ENCODE measurements around the gene PFKFB3. TPM values are rescaled to one million over a fixed set of nuclear protein-coding genes. Genes with fewer than 3 reads are reported as not detected.

The PFKFB3 gene
- total RNA-seq, 6 donors from 2014 or later, result 48.2 to 236 (median 83.5) TPM

DNA sequence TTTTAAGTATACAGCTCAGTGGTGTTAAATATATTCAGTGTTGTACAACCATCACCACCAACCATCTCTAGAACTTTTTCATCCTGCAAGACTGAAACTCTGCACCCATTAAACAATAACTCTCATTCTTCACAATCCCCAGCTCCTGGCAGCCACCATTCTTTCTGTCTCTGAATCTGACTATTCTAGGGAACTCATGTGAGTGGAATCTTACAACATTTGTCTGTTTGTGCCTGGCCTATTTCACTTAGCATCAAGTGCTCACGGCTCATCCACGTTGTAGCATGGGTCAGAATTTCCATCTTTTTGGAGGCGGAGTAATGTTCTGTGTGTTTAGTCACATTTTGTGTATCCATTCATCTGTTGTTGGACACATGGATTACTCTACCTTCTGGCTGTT, 40.8 kb upstream of the PFKFB3 start:
- H3K4me1 ChIP-seq, result peaks cover 12 to 25% (median 20%) of the 10 kb centered on the region in 4 donors
- TF ChIP-seq POLR2AphosphoS5 (IDR thresholded peaks at IDR 0.05) (no peak), CTCF (IDR thresholded peaks at IDR 0.05) (no peak)
- ATAC-seq (ENCODE audit: low FRiP score in 2 of 2) (no peak), DNase-seq (no peak)
- no peak overlapping the region for H3K4me3 ChIP-seq
- no peaks in the 10 kb centered on the region for H3K9me3 ChIP-seq
- no peak overlapping the region for H3K27ac ChIP-seq
- 72 to 80% methylated on average over 3 of the region's 3 CpGs for WGBS, 2 donors
- peaks cover 0 to under 1% (median 0%) of the 10 kb centered on the region in 4 donors for H3K36me3 ChIP-seq
- H3K27me3 ChIP-seq, result no peaks in the 10 kb centered on the region

GRCh38 chr10:6162589-6163356, 40.0 kb upstream of the PFKFB3 start:
- no peak for TF ChIP-seq CTCF (IDR thresholded peaks at IDR 0.05)
- TF ChIP-seq EP300 (IDR thresholded peaks at IDR 0.05), result no peak
- TF ChIP-seq POLR2A (IDR thresholded peaks at IDR 0.05), result no peak
- TF ChIP-seq POLR2AphosphoS5 (IDR thresholded peaks at IDR 0.05), result no peak
- peaks cover 0 to 6% (median 0%) of the 10 kb centered on the region in 4 donors for H3K36me3 ChIP-seq
- H3K27ac ChIP-seq, result peak overlapping the region; percentile 87 to 94 (median 93)
- H3K4me1 ChIP-seq, result peaks cover 12 to 25% (median 20%) of the 10 kb centered on the region in 4 donors
- 55 to 63% methylated on average over 12 of the region's 12 CpGs for WGBS, 2 donors
- no peaks in the 10 kb centered on the region for H3K27me3 ChIP-seq
- peak overlapping the region in 3 of 4 donors; percentile 74 to 80 (median 77) for H3K4me3 ChIP-seq
- no peaks in the 10 kb centered on the region for H3K9me3 ChIP-seq
- ATAC-seq (ENCODE audit: low FRiP score in 2 of 2) (no peak), DNase-seq (no peak)

- no peaks in the 10 kb centered on the region for H3K27me3 ChIP-seq
- H3K9me3 ChIP-seq, result no peaks in the 10 kb centered on the region
- WGBS, 2 donors, result 0% methylated on average over 12 to 60 of the region's 91 CpGs
- TF ChIP-seq EP300 (IDR thresholded peaks at IDR 0.05) (peak in 1 of 4 donors; percentile 29), CTCF (IDR thresholded peaks at IDR 0.05) (peak in 1 of 6 experiments; percentile 12), POLR2A (IDR thresholded peaks at IDR 0.05) (peak in 3 of 4 donors; percentile 44 to 89 (median 63)), POLR2AphosphoS5 (IDR thresholded peaks at IDR 0.05) (peak; percentile 88 to 95)
- peak overlapping the region; percentile 68 to 80 (median 76) for H3K4me3 ChIP-seq
- H3K27ac ChIP-seq, result peak overlapping the region; percentile 87 to 94 (median 93)
- peaks cover 12 to 25% (median 20%) of the 10 kb centered on the region in 4 donors for H3K4me1 ChIP-seq
- peak; percentile 98 to 99 for ATAC-seq (ENCODE audit: low FRiP score in 2 of 2)
- H3K36me3 ChIP-seq, result peaks cover 0 to 6% (median 0%) of the 10 kb centered on the region in 4 donors
- peak; percentile 92 to 99 for DNase-seq
Measured at GRCh38 chr10:6163364-6164270, 39.1 kb upstream of the PFKFB3 start.

DNA sequence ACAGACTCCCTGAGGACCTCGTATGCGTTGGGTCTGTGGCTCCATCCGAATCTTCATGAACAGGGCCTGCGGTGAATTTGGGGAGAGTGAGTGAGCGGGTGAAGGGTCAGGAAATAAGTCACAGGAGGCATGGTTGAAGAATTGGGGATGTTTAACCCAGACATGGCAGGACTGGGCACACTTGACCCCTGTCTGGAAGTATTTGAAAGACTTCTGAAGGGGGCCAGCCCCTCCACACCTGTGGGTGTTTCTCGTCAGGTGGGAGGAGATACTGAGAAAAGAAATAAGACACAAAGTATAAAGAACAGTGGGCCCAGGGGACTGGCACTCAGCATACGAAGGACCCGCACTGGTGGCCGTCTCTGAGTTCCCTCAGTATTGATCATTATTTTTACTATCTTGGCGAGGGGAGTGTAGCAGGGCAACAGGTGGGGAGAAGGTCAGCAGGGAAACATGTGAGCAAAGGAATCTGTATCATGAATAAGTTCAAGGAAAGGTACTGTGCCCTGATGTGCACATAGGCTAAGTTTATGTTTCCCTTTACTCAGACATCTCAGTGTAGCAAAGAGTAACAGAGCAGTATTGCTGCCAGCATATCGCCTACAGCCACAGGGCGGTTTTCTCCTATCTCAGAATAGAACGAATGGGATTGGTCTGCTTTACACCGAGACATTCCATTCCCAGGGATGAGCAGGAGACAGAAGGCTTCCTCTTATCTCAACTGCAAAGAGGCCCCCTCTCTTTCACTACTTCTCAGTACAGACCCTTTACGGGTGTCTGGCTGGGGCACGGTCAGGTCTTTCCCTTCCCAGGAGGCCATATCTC, 38.2 kb upstream of the PFKFB3 start:
- Histone ChIP-seq H3K4me3 (peak overlapping the region; percentile 68 to 80 (median 76)), H3K36me3 (peaks cover 0 to 6% (median 0%) of the 10 kb centered on the region in 4 donors), H3K27ac (peak overlapping the region; percentile 87 to 94 (median 93)), H3K4me1 (peaks cover 12 to 25% (median 20%) of the 10 kb centered on the region in 4 donors), H3K27me3 (no peaks in the 10 kb centered on the region), H3K9me3 (no peaks in the 10 kb centered on the region)
- DNase-seq, result no peak
- ATAC-seq (ENCODE audit: low FRiP score in 2 of 2), result no peak
- 32 to 33% methylated on average over 14 to 16 of the region's 16 CpGs for WGBS, 2 donors
- TF ChIP-seq POLR2A (IDR thresholded peaks at IDR 0.05) (no peak), POLR2AphosphoS5 (IDR thresholded peaks at IDR 0.05) (no peak), CTCF (IDR thresholded peaks at IDR 0.05) (no peak), EP300 (IDR thresholded peaks at IDR 0.05) (no peak)
